Spleen (tissue), 7 donors: ENCODE results near the gene ELP2.

ENCODE experiments used
- POLR2A ChIP-seq, 3 donors: fragments of 450-650 bp; IDR thresholded peaks; one replicate each; pipeline ENCODE4 v1.5.1; 2017; ENCODE audit warnings: antibody characterized with exemption in 3 of 3, mild to moderate bottlenecking in 1 of 3
- TF ChIP-seq, protein P1 (sequence below), 11 experiments: fragments of 200-600 bp in 7 of 11; fragments of 450-650 bp in 4 of 11; sonication (generic) in 4 of 11; IDR thresholded peaks in 8 of 11; conservative IDR thresholded peaks in 3 of 11; 1 replicate in 7 of 11; 2 replicates in 4 of 11; pipeline versions ENCODE4 v1.4.0 to v1.8.0; 2016 to 2021; ENCODE audit warnings: antibody characterized with exemption in 11 of 11, inconsistent platforms in 4 of 11, mild to moderate bottlenecking in 1 of 11
- donor health status: DM: no; HTN: no; CAD: no; lungs with moderate emphysema.
- donor health status: DM: no; HTN: no; CAD: no.
- donor health status: DM: no; HTN: no; CAD: no.

GRCh38 chr18:36153203-36153602 lies 23.5 kb downstream of the ELP2 start:
- TF ChIP-seq, protein P1, sequence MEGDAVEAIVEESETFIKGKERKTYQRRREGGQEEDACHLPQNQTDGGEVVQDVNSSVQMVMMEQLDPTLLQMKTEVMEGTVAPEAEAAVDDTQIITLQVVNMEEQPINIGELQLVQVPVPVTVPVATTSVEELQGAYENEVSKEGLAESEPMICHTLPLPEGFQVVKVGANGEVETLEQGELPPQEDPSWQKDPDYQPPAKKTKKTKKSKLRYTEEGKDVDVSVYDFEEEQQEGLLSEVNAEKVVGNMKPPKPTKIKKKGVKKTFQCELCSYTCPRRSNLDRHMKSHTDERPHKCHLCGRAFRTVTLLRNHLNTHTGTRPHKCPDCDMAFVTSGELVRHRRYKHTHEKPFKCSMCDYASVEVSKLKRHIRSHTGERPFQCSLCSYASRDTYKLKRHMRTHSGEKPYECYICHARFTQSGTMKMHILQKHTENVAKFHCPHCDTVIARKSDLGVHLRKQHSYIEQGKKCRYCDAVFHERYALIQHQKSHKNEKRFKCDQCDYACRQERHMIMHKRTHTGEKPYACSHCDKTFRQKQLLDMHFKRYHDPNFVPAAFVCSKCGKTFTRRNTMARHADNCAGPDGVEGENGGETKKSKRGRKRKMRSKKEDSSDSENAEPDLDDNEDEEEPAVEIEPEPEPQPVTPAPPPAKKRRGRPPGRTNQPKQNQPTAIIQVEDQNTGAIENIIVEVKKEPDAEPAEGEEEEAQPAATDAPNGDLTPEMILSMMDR (IDR thresholded peaks at IDR 0.05 in 8 of 11, conservative IDR thresholded peaks at IDR 0.05 in 3 of 11): no peak
- no peak for TF ChIP-seq POLR2A (IDR thresholded peaks at IDR 0.05)
